ENCODE data around the gene LMO4.

The LMO4 gene

GRCh38 chr1:87348341-87349019, 19.8 kb downstream of the LMO4 start:
- H3K9me3 ChIP-seq (ENCODE audit: insufficient read depth, low read length) = no peaks in the 10 kb centered on the region
- no peaks in the 10 kb centered on the region for H3K4me1 ChIP-seq (ENCODE audit: insufficient read depth, insufficient read length)
- no peak for TF ChIP-seq SUZ12 (IDR thresholded peaks at IDR 0.05; ENCODE audit: extremely low read depth, insufficient read depth, insufficient read length)
- TF ChIP-seq YY1 (IDR thresholded peaks at IDR 0.05; ENCODE audit: insufficient read depth, insufficient read length) = no peak
- no peak for TF ChIP-seq ZNF274 (IDR thresholded peaks at IDR 0.05; ENCODE audit: low read depth, low read length)
- no peaks in the 10 kb centered on the region for H3K27me3 ChIP-seq (ENCODE audit: insufficient read depth, insufficient read length)
- H3K36me3 ChIP-seq (ENCODE audit: insufficient read depth, insufficient read length, low read length) = peaks cover 20% of the 10 kb centered on the region
- DNase-seq (ENCODE audit: low read depth, low spot score) = no peak
- no peak overlapping the region for H3K4me3 ChIP-seq (ENCODE audit: insufficient read length, low read depth)
- H3K9ac ChIP-seq (ENCODE audit: insufficient read length, low read depth) = no peak overlapping the region

GRCh38 chr1:87349036-87349435, 20.4 kb downstream of the LMO4 start:
- Histone ChIP-seq H3K27me3 (ENCODE audit: insufficient read depth, insufficient read length) (no peaks in the 10 kb centered on the region), H3K4me3 (ENCODE audit: insufficient read length, low read depth) (no peak overlapping the region), H3K36me3 (ENCODE audit: insufficient read depth, insufficient read length, low read length) (peaks cover 18% of the 10 kb centered on the region), H3K4me1 (ENCODE audit: insufficient read depth, insufficient read length) (no peaks in the 10 kb centered on the region), H3K9ac (ENCODE audit: insufficient read length, low read depth) (no peak overlapping the region), H3K9me3 (ENCODE audit: insufficient read depth, low read length) (no peaks in the 10 kb centered on the region)
- TF ChIP-seq SUZ12 (IDR thresholded peaks at IDR 0.05; ENCODE audit: extremely low read depth, insufficient read depth, insufficient read length) (no peak), ZNF274 (IDR thresholded peaks at IDR 0.05; ENCODE audit: low read depth, low read length) (no peak), YY1 (IDR thresholded peaks at IDR 0.05; ENCODE audit: insufficient read depth, insufficient read length) (no peak)
- no peak for DNase-seq (ENCODE audit: low read depth, low spot score)

GRCh38 chr1:87355894-87356293, 27.2 kb downstream of the LMO4 start:
- no peak for DNase-seq (ENCODE audit: low read depth, low spot score)
- H3K9ac ChIP-seq (ENCODE audit: insufficient read length, low read depth) = no peak overlapping the region
- H3K36me3 ChIP-seq (ENCODE audit: insufficient read depth, insufficient read length, low read length) = no peaks in the 10 kb centered on the region
- H3K4me3 ChIP-seq (ENCODE audit: insufficient read length, low read depth) = no peak overlapping the region
- H3K9me3 ChIP-seq (ENCODE audit: insufficient read depth, low read length) = no peaks in the 10 kb centered on the region
- no peaks in the 10 kb centered on the region for H3K27me3 ChIP-seq (ENCODE audit: insufficient read depth, insufficient read length)
- no peaks in the 10 kb centered on the region for H3K4me1 ChIP-seq (ENCODE audit: insufficient read depth, insufficient read length)
- TF ChIP-seq SUZ12 (IDR thresholded peaks at IDR 0.05; ENCODE audit: extremely low read depth, insufficient read depth, insufficient read length) = no peak
- TF ChIP-seq YY1 (IDR thresholded peaks at IDR 0.05; ENCODE audit: insufficient read depth, insufficient read length) = no peak
- no peak for TF ChIP-seq ZNF274 (IDR thresholded peaks at IDR 0.05; ENCODE audit: low read depth, low read length)

GRCh38 chr1:87356591-87356990, 27.9 kb downstream of the LMO4 start:
- Histone ChIP-seq H3K4me1 (ENCODE audit: insufficient read depth, insufficient read length) (no peaks in the 10 kb centered on the region), H3K27me3 (ENCODE audit: insufficient read depth, insufficient read length) (no peaks in the 10 kb centered on the region), H3K9ac (ENCODE audit: insufficient read length, low read depth) (no peak overlapping the region), H3K36me3 (ENCODE audit: insufficient read depth, insufficient read length, low read length) (no peaks in the 10 kb centered on the region), H3K9me3 (ENCODE audit: insufficient read depth, low read length) (no peaks in the 10 kb centered on the region), H3K4me3 (ENCODE audit: insufficient read length, low read depth) (no peak overlapping the region)
- DNase-seq (ENCODE audit: low read depth, low spot score) = no peak
- no peak for TF ChIP-seq SUZ12 (IDR thresholded peaks at IDR 0.05; ENCODE audit: extremely low read depth, insufficient read depth, insufficient read length)

GRCh38 chr1:87358219-87358618, 29.5 kb downstream of the LMO4 start:
- no peak overlapping the region for H3K9ac ChIP-seq (ENCODE audit: insufficient read length, low read depth)
- no peak overlapping the region for H3K4me3 ChIP-seq (ENCODE audit: insufficient read length, low read depth)
- H3K4me1 ChIP-seq (ENCODE audit: insufficient read depth, insufficient read length) = no peaks in the 10 kb centered on the region
- TF ChIP-seq YY1 (IDR thresholded peaks at IDR 0.05; ENCODE audit: insufficient read depth, insufficient read length) = no peak
- TF ChIP-seq ZNF274 (IDR thresholded peaks at IDR 0.05; ENCODE audit: low read depth, low read length) = no peak
- no peak for TF ChIP-seq SUZ12 (IDR thresholded peaks at IDR 0.05; ENCODE audit: extremely low read depth, insufficient read depth, insufficient read length)
- no peaks in the 10 kb centered on the region for H3K27me3 ChIP-seq (ENCODE audit: insufficient read depth, insufficient read length)
- no peaks in the 10 kb centered on the region for H3K9me3 ChIP-seq (ENCODE audit: insufficient read depth, low read length)
- no peaks in the 10 kb centered on the region for H3K36me3 ChIP-seq (ENCODE audit: insufficient read depth, insufficient read length, low read length)
- DNase-seq (ENCODE audit: low read depth, low spot score) = no peak

GRCh38 chr1:87359586-87359985, 30.9 kb downstream of the LMO4 start:
- no peaks in the 10 kb centered on the region for H3K36me3 ChIP-seq (ENCODE audit: insufficient read depth, insufficient read length, low read length)
- no peak overlapping the region for H3K4me3 ChIP-seq (ENCODE audit: insufficient read length, low read depth)
- TF ChIP-seq ZNF274 (IDR thresholded peaks at IDR 0.05; ENCODE audit: low read depth, low read length) (no peak), YY1 (IDR thresholded peaks at IDR 0.05; ENCODE audit: insufficient read depth, insufficient read length) (no peak), SUZ12 (IDR thresholded peaks at IDR 0.05; ENCODE audit: extremely low read depth, insufficient read depth, insufficient read length) (no peak)
- H3K4me1 ChIP-seq (ENCODE audit: insufficient read depth, insufficient read length) = no peaks in the 10 kb centered on the region
- H3K27me3 ChIP-seq (ENCODE audit: insufficient read depth, insufficient read length) = no peaks in the 10 kb centered on the region
- H3K9me3 ChIP-seq (ENCODE audit: insufficient read depth, low read length) = 0 out of 2 replicates have a peak, but pooled peaks cover 4% of the 10 kb centered on the region
- H3K9ac ChIP-seq (ENCODE audit: insufficient read length, low read depth) = no peak overlapping the region
- DNase-seq (ENCODE audit: low read depth, low spot score) = no peak

- no peak for DNase-seq (ENCODE audit: low read depth, low spot score)
- 0 out of 2 replicates have a peak, but pooled peaks cover 5% of the 10 kb centered on the region for H3K9me3 ChIP-seq (ENCODE audit: insufficient read depth, low read length)
- no peaks in the 10 kb centered on the region for H3K4me1 ChIP-seq (ENCODE audit: insufficient read depth, insufficient read length)
- no peak for TF ChIP-seq SUZ12 (IDR thresholded peaks at IDR 0.05; ENCODE audit: extremely low read depth, insufficient read depth, insufficient read length)
- no peak for TF ChIP-seq ZNF274 (IDR thresholded peaks at IDR 0.05; ENCODE audit: low read depth, low read length)
- TF ChIP-seq YY1 (IDR thresholded peaks at IDR 0.05; ENCODE audit: insufficient read depth, insufficient read length) = no peak
- H3K27me3 ChIP-seq (ENCODE audit: insufficient read depth, insufficient read length) = no peaks in the 10 kb centered on the region
- no peaks in the 10 kb centered on the region for H3K36me3 ChIP-seq (ENCODE audit: insufficient read depth, insufficient read length, low read length)
- no peak overlapping the region for H3K9ac ChIP-seq (ENCODE audit: insufficient read length, low read depth)
- no peak overlapping the region for H3K4me3 ChIP-seq (ENCODE audit: insufficient read length, low read depth)
Measured at GRCh38 chr1:87362063-87362833, 33.6 kb downstream of the LMO4 start.
